GM19395 (cell line): Measurements from ENCODE around the gene NPIPA1.
"Not testable (repeated sequence)": the region's sequence is repeated elsewhere in the genome, so short reads cannot be mapped to it uniquely, and the experiment has no call there.

Experiments used
- ATAC-seq: cut with Tn5 transposase; IDR thresholded peaks from one replicate; pipeline ENCODE4 v1.9.1; 2021; ENCODE audit warnings: mild to moderate bottlenecking, moderate library complexity; ENCODE audit not compliant: unreplicated experiment

Gene NPIPA1

GRCh38 chr16:14937143-14937542 lies at the start of gene NPIPA1:
Gene NPIPA1, plus strand, starts transcription at chr16:14937443. Its CDS starts 0 bp downstream, at chr16:14937443.
- ATAC-seq = not testable (repeated sequence)

- not testable (repeated sequence) for ATAC-seq
Measured at GRCh38 chr16:14892111-14892510, 45.1 kb upstream of the NPIPA1 start.

GRCh38 chr16:14895382-14895781 lies 41.9 kb upstream of the NPIPA1 start:
- ATAC-seq = not testable (repeated sequence)

- ATAC-seq = not testable (repeated sequence)
Measured at GRCh38 chr16:14896023-14896422, 41.2 kb upstream of the NPIPA1 start.

- not testable (repeated sequence) for ATAC-seq
Measured at GRCh38 chr16:14897006-14897664, 40.1 kb upstream of the NPIPA1 start.

GRCh38 chr16:14898162-14898561 lies 39.1 kb upstream of the NPIPA1 start:
- ATAC-seq = not testable (repeated sequence)

GRCh38 chr16:14903191-14903957 lies 33.9 kb upstream of the NPIPA1 start:
- ATAC-seq = not testable (repeated sequence)

GRCh38 chr16:14909744-14910143 lies 27.5 kb upstream of the NPIPA1 start:
- not testable (repeated sequence) for ATAC-seq

GRCh38 chr16:14910833-14911629 lies 26.2 kb upstream of the NPIPA1 start:
- ATAC-seq = not testable (repeated sequence)

- not testable (repeated sequence) for ATAC-seq
Measured at GRCh38 chr16:14911954-14912353, 25.3 kb upstream of the NPIPA1 start.

- not testable (repeated sequence) for ATAC-seq
Measured at GRCh38 chr16:14912588-14912987, 24.7 kb upstream of the NPIPA1 start.

- not testable (repeated sequence) for ATAC-seq
Measured at GRCh38 chr16:14918504-14918903, 18.7 kb upstream of the NPIPA1 start.

GRCh38 chr16:14919837-14920600 lies 17.2 kb upstream of the NPIPA1 start:
- ATAC-seq = not testable (repeated sequence)

GRCh38 chr16:14922285-14922684 lies 15.0 kb upstream of the NPIPA1 start:
- ATAC-seq = not testable (repeated sequence)

- not testable (repeated sequence) for ATAC-seq
Measured at GRCh38 chr16:14922968-14923367, 14.3 kb upstream of the NPIPA1 start.

GRCh38 chr16:14923394-14924088 lies 13.7 kb upstream of the NPIPA1 start:
- ATAC-seq = not testable (repeated sequence)

GRCh38 chr16:14924359-14924758 lies 12.9 kb upstream of the NPIPA1 start:
- ATAC-seq = not testable (repeated sequence)

GRCh38 chr16:14924982-14925381 lies 12.3 kb upstream of the NPIPA1 start:
- ATAC-seq = not testable (repeated sequence)

GRCh38 chr16:14928064-14928714 lies 9.1 kb upstream of the NPIPA1 start:
- not testable (repeated sequence) for ATAC-seq
